NB4 (cell line): Measurements from ENCODE around the gene PPIL1.

Source experiments
- DNase-seq: peaks from one replicate; pipeline ENCODE4 v3.0.0; 2010; ENCODE audit warnings: low read depth
- H3K4me3 ChIP-seq: one replicate; pipeline ENCODE4 v1.5.1; 2011; ENCODE audit warnings: mild to moderate bottlenecking, low read depth, low read length, moderate library complexity
- CTCF ChIP-seq: IDR thresholded peaks from one replicate; pipeline ENCODE4 v1.5.1; 2012; ENCODE audit warnings: low read depth, low read length
- MAX ChIP-seq: IDR thresholded peaks from 2 replicates; pipeline ENCODE4 v1.6.1; 2011; ENCODE audit warnings: low read depth, low read length
- MYC ChIP-seq: IDR thresholded peaks from 2 replicates; pipeline ENCODE4 v1.6.1; 2011; ENCODE audit warnings: low read depth, low read length
- POLR2A ChIP-seq: IDR thresholded peaks from 2 replicates; pipeline ENCODE4 v1.6.1; 2011; ENCODE audit warnings: mild to moderate bottlenecking; ENCODE audit not compliant: insufficient read length; ENCODE audit errors: extremely low read depth

Gene PPIL1

GRCh38 chr6:36829919-36830544 is 44.6 kb downstream of the PPIL1 start:
- TF ChIP-seq MYC (no peak), POLR2A (no peak), CTCF (no peak), MAX (no peak)
- H3K4me3 ChIP-seq = no peak overlapping the region
- no peak for DNase-seq

GRCh38 chr6:36827261-36828079 is 47.1 kb downstream of the PPIL1 start:
- TF ChIP-seq MYC = peak; percentile 22; the same call in 1 of the 2 replicates
- TF ChIP-seq MAX = peak; percentile 61; the same call in 1 of the 2 replicates
- TF ChIP-seq POLR2A = no peak
- no peak for TF ChIP-seq CTCF
- peak; percentile 97 for DNase-seq

GRCh38 chr6:36826520-36827227 is 47.9 kb downstream of the PPIL1 start:
- DNase-seq = peak; percentile 58
- no peak overlapping the region for H3K4me3 ChIP-seq
- TF ChIP-seq CTCF (no peak), MAX (0 out of 2 replicates have a peak, but pooled peaks have one; percentile 10)

More at GRCh38 chr6:36827261-36828079, 47.1 kb downstream of the PPIL1 start:
- peak overlapping the region; percentile 22 for H3K4me3 ChIP-seq

GRCh38 chr6:36825994-36826393 is 48.6 kb downstream of the PPIL1 start:
- DNase-seq = no peak
- no peak overlapping the region for H3K4me3 ChIP-seq
- no peak for TF ChIP-seq MAX

GRCh38 chr6:36825452-36825851 is 49.2 kb downstream of the PPIL1 start:
- TF ChIP-seq MYC = no peak
- TF ChIP-seq CTCF = no peak
- no peak for TF ChIP-seq POLR2A
- TF ChIP-seq MAX = no peak
- no peak overlapping the region for H3K4me3 ChIP-seq
- DNase-seq = no peak

GRCh38 chr6:36824253-36824652 is 50.4 kb downstream of the PPIL1 start:
- no peak for TF ChIP-seq POLR2A
- no peak for TF ChIP-seq MAX
- TF ChIP-seq MYC = no peak
- no peak for TF ChIP-seq CTCF
- H3K4me3 ChIP-seq = no peak overlapping the region
- no peak for DNase-seq
